Spleen (tissue), 7 donors: ENCODE results near the gene PARD3.

Experiments used
- CTCF ChIP-seq, 11 experiments: fragments of 200-600 bp in 7 of 11; fragments of 450-650 bp in 4 of 11; sonication (generic) in 4 of 11; IDR thresholded peaks in 8 of 11; conservative IDR thresholded peaks in 3 of 11; 1 replicate in 7 of 11; 2 replicates in 4 of 11; pipeline versions ENCODE4 v1.4.0 to v1.8.0; 2016 to 2021; ENCODE audit warnings: antibody characterized with exemption in 11 of 11, inconsistent platforms in 4 of 11, mild to moderate bottlenecking in 1 of 11
- POLR2A ChIP-seq, 3 donors: fragments of 450-650 bp; IDR thresholded peaks; one replicate each; pipeline ENCODE4 v1.5.1; 2017; ENCODE audit warnings: antibody characterized with exemption in 3 of 3, mild to moderate bottlenecking in 1 of 3
- donor health status: DM: no; HTN: no; CAD: no; lungs with moderate emphysema.
- donor health status: DM: no; HTN: no; CAD: no.
- donor health status: DM: no; HTN: no; CAD: no.

DNA sequence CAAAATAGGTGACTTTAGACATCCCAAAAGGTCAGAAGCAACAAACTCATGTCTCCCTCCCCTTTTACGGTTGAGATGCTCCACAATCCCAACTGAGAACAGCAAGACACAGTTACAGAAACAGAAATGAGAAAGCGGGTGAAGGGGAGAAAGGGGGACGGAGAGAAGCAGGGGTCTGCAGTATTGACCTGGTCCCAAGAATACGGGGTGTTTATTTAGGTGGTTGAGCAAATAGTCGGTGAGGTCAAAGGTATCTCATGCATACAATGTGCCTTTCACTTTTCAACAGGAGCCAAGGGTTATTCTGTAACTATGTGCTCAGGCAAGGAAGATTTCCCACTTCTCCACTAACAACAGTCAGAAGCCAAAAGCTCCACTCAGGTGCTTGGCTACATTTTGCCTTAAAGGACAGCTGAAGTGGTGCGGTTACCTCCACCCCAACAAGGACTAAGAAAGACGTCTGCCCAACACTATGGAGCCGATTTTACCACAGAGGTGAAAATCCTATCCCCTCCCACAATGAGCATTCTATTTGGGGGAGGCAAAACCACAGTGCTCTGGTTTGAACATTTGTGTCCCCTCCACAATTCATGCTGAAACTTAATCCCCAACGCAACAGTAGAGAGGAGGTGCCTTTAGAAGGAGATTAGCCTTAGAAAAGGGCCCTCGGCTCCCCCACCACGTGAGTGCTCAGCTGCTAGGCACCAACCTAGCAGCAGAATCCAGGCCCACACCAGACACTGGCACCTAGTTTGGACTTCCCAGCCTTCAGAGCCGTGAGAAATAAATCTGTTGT is 77.9 kb downstream of the PARD3 start:
- TF ChIP-seq CTCF (IDR thresholded peaks at IDR 0.05 in 8 of 11, conservative IDR thresholded peaks at IDR 0.05 in 3 of 11) (no peak), POLR2A (IDR thresholded peaks at IDR 0.05) (no peak)
